ENCODE measurements around the gene TRRAP. TPM values are rescaled to one million over a fixed set of nuclear protein-coding genes. Genes with fewer than 3 reads are reported as not detected.

The TRRAP gene
- total RNA-seq, 2 donors from 2014 or later, result 59.3 to 63.1 TPM

DNA sequence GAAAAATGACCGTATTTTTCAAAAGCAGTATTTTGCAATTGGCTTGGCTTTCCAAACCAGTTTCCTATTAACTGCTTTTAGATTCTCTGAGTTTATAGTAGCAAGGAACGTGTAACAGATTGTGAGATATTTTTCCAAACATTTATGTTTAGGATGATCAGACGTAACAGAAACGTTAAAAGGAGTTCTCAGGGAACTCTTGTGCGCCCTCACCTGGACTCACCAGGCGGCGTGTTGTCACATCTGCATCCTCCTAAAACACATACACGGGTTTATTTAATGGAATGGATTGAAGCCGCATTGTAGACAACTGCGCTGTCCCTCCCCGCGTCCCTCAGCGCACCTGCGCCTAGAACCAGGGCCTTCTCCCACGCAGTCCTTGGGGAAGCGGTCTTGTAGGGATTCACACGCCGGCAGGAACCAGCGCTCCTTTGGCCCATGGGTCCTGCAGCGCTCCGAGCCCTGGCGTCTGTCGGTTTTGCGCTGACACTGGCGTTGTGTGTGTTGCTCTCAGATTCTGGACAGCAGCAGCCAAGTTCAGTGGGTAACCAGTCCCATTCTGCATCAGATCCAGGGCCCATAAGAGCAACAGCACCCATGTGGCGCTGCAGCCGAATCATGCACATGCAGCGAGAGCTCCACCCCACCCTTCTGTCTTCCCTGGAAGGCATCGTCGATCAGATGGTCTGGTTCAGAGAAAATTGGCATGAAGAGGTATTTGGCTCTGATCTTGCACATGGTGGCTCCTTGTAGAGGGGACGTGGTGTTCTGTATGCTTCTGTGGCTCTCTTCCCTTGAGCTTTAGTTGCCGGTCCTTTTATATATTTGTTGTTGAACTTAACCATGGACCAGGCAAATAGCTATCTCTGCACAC is 114.9 kb downstream of the TRRAP start:
- ATAC-seq (replicated peaks in 1 of 2) (no peak), DNase-seq (no peak)
- peak overlapping the region; percentile 12 for H3K27ac Mint-ChIP-seq
- peaks cover 16% of the 10 kb centered on the region for H3K4me1 Mint-ChIP-seq (ENCODE audit: low read depth)
- no peak overlapping the region for H3K4me3 Mint-ChIP-seq
- peaks cover 9 to 13% of the 10 kb centered on the region in 2 donors for H3K36me3 Mint-ChIP-seq (ENCODE audit: insufficient read depth in 2 of 2)
- no peaks in the 10 kb centered on the region for H3K27me3 Mint-ChIP-seq (ENCODE audit: low read depth)
- no peaks in the 10 kb centered on the region for H3K9me3 Mint-ChIP-seq

- Mint-ChIP-seq H3K27ac (no peak overlapping the region), H3K9me3 (no peaks in the 10 kb centered on the region), H3K27me3 (ENCODE audit: low read depth) (no peaks in the 10 kb centered on the region), H3K4me1 (ENCODE audit: low read depth) (peaks cover 11% of the 10 kb centered on the region), H3K36me3 (ENCODE audit: insufficient read depth in 2 of 2) (peaks cover 9 to 13% of the 10 kb centered on the region in 2 donors), H3K4me3 (no peak overlapping the region)
- DNase-seq (no peak), ATAC-seq (replicated peaks in 1 of 2) (no peak)
These were observed 116.0 kb downstream of the TRRAP start for GRCh38 chr7:98994046-98994944.

DNA sequence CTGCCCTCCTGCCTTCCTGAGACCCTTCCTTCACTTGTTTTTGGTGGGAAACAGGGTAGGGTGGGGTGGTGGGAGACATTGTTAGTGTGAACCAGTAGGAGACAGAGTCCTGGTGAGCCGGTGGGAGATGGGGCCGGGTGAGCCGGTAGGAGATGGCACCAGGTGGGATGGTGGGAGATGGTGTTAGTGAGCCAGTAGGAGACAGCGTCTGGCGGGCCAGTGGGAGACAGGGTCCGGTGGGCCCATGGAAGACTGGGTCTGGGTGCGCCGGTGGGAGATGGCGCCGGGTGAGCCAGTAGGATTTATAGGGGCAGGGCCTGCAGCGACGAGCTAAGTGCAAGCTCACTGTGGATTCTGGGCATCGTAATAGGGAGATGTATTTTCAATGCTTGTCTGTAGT is 116.8 kb downstream of the TRRAP start:
- Mint-ChIP-seq H3K27ac (no peak overlapping the region), H3K4me1 (ENCODE audit: low read depth) (peaks cover 11% of the 10 kb centered on the region), H3K4me3 (no peak overlapping the region), H3K36me3 (ENCODE audit: insufficient read depth in 2 of 2) (peaks cover 10 to 11% of the 10 kb centered on the region in 2 donors), H3K27me3 (ENCODE audit: low read depth) (no peaks in the 10 kb centered on the region), H3K9me3 (no peaks in the 10 kb centered on the region)
- ATAC-seq (replicated peaks in 1 of 2) (no peak), DNase-seq (no peak)

- peak overlapping the region; percentile 38 for H3K27ac Mint-ChIP-seq
- H3K36me3 Mint-ChIP-seq (ENCODE audit: insufficient read depth in 2 of 2), result peaks cover 10 to 11% of the 10 kb centered on the region in 2 donors
- H3K4me1 Mint-ChIP-seq (ENCODE audit: low read depth), result peaks cover 11% of the 10 kb centered on the region
- DNase-seq, result no peak
- no peaks in the 10 kb centered on the region for H3K9me3 Mint-ChIP-seq
- H3K4me3 Mint-ChIP-seq, result no peak overlapping the region
- no peak for ATAC-seq (replicated peaks in 1 of 2)
- H3K27me3 Mint-ChIP-seq (ENCODE audit: low read depth), result no peaks in the 10 kb centered on the region
These were observed 117.3 kb downstream of the TRRAP start for GRCh38 chr7:98995523-98996149.

- peaks cover 11% of the 10 kb centered on the region for H3K4me1 Mint-ChIP-seq (ENCODE audit: low read depth)
- H3K27ac Mint-ChIP-seq, result no peak overlapping the region
- ATAC-seq (replicated peaks in 1 of 2) (peak; percentile 69 to 80), DNase-seq (peak; percentile 19 to 33)
- peaks cover 10 to 12% of the 10 kb centered on the region in 2 donors for H3K36me3 Mint-ChIP-seq (ENCODE audit: insufficient read depth in 2 of 2)
- no peaks in the 10 kb centered on the region for H3K27me3 Mint-ChIP-seq (ENCODE audit: low read depth)
- H3K4me3 Mint-ChIP-seq, result no peak overlapping the region
- no peaks in the 10 kb centered on the region for H3K9me3 Mint-ChIP-seq
These were observed 117.8 kb downstream of the TRRAP start for GRCh38 chr7:98996150-98996552.

DNA sequence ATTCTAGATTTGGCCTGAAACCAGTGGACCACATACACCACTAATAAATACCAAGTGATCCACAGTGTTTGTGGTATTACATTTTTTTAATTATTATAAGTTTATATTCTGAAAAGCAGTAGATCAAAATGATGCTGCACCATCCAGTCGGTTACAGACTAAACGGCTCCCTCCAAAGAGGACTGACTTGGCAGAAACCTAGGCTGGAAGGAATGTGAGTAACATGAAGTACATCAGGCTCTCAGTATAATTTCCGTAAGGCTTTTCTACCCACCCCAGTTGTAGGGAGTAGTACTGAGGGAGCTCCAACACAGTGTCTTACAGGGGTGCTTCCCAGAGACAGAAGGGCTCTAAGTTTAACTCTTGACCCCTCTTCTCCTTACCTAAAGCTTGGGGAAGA is 119.5 kb downstream of the TRRAP start:
- ATAC-seq (replicated peaks in 1 of 2) (no peak), DNase-seq (no peak)
- H3K9me3 Mint-ChIP-seq, result no peaks in the 10 kb centered on the region
- H3K4me3 Mint-ChIP-seq, result no peak overlapping the region
- H3K27me3 Mint-ChIP-seq (ENCODE audit: low read depth), result no peaks in the 10 kb centered on the region
- H3K27ac Mint-ChIP-seq, result no peak overlapping the region
- peaks cover 9 to 11% of the 10 kb centered on the region in 2 donors for H3K36me3 Mint-ChIP-seq (ENCODE audit: insufficient read depth in 2 of 2)
- H3K4me1 Mint-ChIP-seq (ENCODE audit: low read depth), result peaks cover 11% of the 10 kb centered on the region

DNA sequence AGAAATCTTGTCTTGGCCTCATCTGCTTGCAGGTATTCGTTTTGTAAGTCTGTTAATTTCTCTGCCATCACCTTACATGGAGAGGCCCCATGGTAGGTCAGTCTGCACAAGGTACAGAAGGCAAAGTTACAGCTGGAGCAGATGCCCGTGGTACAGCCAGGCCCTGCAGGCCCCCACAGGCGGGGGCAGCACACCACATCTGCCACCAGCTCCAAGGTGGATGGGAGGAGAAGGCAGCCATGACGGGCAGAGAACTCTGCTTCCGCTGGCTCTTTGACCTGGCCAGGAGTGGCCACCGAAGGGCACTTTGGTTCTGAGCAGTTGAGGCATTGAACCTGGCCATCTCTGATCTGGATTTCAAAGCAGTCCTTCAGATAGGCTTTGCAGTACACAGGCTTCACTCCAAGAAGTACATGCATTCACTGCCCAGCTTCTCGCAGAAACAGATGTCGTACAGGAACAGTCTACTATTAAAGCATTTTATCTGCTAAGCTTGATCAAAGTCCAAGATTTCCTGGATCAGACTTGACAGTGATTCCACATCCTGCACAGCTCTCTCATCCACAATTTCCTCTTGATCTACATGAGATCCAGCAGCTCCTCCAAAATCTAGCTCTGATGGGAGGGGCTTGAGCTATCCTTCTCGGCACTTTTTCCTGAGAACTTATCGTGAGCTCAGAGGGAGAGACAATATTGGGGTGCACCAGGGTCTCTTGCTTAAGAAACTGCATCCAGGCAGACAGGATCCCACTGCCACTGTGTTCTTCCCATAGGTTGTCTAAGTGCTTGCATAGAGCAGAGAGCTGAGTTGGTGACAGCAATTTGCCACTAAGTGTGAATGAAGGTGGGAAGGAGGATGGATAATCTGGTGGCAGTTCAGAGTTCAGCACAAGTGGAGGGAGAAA is 120.7 kb downstream of the TRRAP start:
- Mint-ChIP-seq H3K9me3 (no peaks in the 10 kb centered on the region), H3K27ac (no peak overlapping the region), H3K27me3 (ENCODE audit: low read depth) (no peaks in the 10 kb centered on the region), H3K4me1 (ENCODE audit: low read depth) (peaks cover 11% of the 10 kb centered on the region), H3K36me3 (ENCODE audit: insufficient read depth in 2 of 2) (peaks cover 9 to 11% of the 10 kb centered on the region in 2 donors), H3K4me3 (no peak overlapping the region)
- no peak for DNase-seq
- no peak for ATAC-seq (replicated peaks in 1 of 2)

- Mint-ChIP-seq H3K27ac (peak overlapping the region; percentile 86), H3K36me3 (ENCODE audit: insufficient read depth in 2 of 2) (peaks cover 9 to 11% of the 10 kb centered on the region in 2 donors), H3K27me3 (ENCODE audit: low read depth) (no peaks in the 10 kb centered on the region), H3K9me3 (no peaks in the 10 kb centered on the region), H3K4me1 (ENCODE audit: low read depth) (peaks cover 10% of the 10 kb centered on the region), H3K4me3 (no peak overlapping the region)
- no peak for DNase-seq
- ATAC-seq (replicated peaks in 1 of 2), result peak in 1 of 2 donors; percentile 11
These were observed 122.0 kb downstream of the TRRAP start for GRCh38 chr7:99000196-99000903.

- DNase-seq (no peak), ATAC-seq (replicated peaks in 1 of 2) (peak; percentile 62 to 66)
- peak overlapping the region; percentile 86 for H3K27ac Mint-ChIP-seq
- H3K27me3 Mint-ChIP-seq (ENCODE audit: low read depth), result no peaks in the 10 kb centered on the region
- peak overlapping the region; percentile 27 to 34 for H3K4me3 Mint-ChIP-seq
- peaks cover 3 to 6% of the 10 kb centered on the region in 2 donors for H3K36me3 Mint-ChIP-seq (ENCODE audit: insufficient read depth in 2 of 2)
- no peaks in the 10 kb centered on the region for H3K9me3 Mint-ChIP-seq
- H3K4me1 Mint-ChIP-seq (ENCODE audit: low read depth), result peaks cover 4% of the 10 kb centered on the region
These were observed 122.7 kb downstream of the TRRAP start for GRCh38 chr7:99000904-99001465.

DNA sequence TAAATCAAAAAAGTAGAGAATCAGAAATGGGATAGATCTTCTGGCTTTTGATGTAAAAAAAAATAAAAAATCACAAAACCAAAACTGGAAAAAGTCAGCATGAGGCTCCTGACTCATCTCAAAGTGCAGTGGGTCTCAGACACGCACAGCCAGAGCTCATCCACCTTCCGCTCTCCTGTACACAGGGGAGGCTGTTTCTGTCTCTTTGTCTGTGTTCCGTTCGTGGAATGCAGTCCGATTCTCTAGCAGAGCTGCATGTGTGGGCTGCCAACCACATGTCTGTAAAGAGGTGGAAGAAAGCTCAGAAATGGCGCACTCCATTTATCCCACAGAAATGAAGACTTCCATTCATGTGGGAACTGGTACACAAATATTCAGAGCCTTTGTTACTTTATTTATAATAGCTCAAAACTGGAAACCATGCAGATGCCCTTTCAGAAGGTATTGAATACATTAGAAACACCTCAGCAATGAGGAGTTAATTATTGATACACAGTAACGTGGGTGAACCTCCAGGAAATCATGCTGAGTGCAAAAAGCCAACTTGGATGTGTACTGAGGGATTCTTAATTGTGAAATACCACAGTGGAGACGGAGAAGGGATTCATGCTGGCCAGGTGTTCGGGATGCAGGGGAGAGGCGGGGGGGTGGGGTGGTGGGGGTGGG is 123.3 kb downstream of the TRRAP start:
- H3K4me1 Mint-ChIP-seq (ENCODE audit: low read depth), result no peaks in the 10 kb centered on the region
- peak overlapping the region; percentile 27 to 34 for H3K4me3 Mint-ChIP-seq

More for the DNA sequence above, 123.3 kb downstream of the TRRAP start:
- DNase-seq (no peak), ATAC-seq (replicated peaks in 1 of 2) (peak; percentile 54 to 55)
- no peaks in the 10 kb centered on the region for H3K9me3 Mint-ChIP-seq
- no peaks in the 10 kb centered on the region for H3K27me3 Mint-ChIP-seq (ENCODE audit: low read depth)
- H3K27ac Mint-ChIP-seq, result peak overlapping the region; percentile 86
- peaks cover 2 to 4% of the 10 kb centered on the region in 2 donors for H3K36me3 Mint-ChIP-seq (ENCODE audit: insufficient read depth in 2 of 2)
